IMR-90 (cell line): ENCODE data around the gene MTCL1. TPM values are rescaled to one million over a fixed set of nuclear protein-coding genes. Genes with fewer than 3 reads are reported as not detected.

Experiments used
- ATAC-seq: fragments of 200-7000 bp; cut with Tn5 transposase; 2 replicates; pipeline ENCODE4 v1.9.1; 2020; ENCODE audit warnings: low read depth, mild to moderate bottlenecking, moderate library complexity
- BruUV-seq: library from RNA; stranded (reverse); fragments of 400-500 nt; replicated peaks from 2 replicates; lab custom pipeline; 2021; lab: Mats Ljungman, UMichigan
- CTCF ChIA-PET: fragments of 300-600 bp; formaldehyde crosslinking; extraction: SDS; loops from one replicate; lab custom pipeline; 2021; ENCODE audit warnings: antibody characterized with exemption; lab: Yijun Ruan, JAX
- POLR2A ChIA-PET: fragments of 300-600 bp; sonication (Branson Sonifier 250); formaldehyde crosslinking; loops from one replicate; lab custom pipeline; 2022; ENCODE audit warnings: antibody characterized with exemption; ENCODE audit not compliant: unreplicated experiment; lab: Charles Lee
- DNase-seq: peaks from one replicate; pipeline ENCODE4 v3.0.0; 2013
- H2AFZ ChIP-seq: replicated peaks from 2 replicates; pipeline ENCODE3; 2013; ENCODE audit warnings: low read length, mild to moderate bottlenecking; ENCODE audit not compliant: poor library complexity
- H2AK5ac ChIP-seq: 2 replicates; pipeline ENCODE4 v1.6.1; 2013; ENCODE audit warnings: low read depth, low read length, inconsistent platforms
- H2AK9ac ChIP-seq: replicated peaks from 2 replicates; pipeline ENCODE3; 2013; ENCODE audit warnings: mild to moderate bottlenecking, low read depth, low read length, moderate library complexity; ENCODE audit not compliant: poor library complexity
- H2BK120ac ChIP-seq: 2 replicates; pipeline ENCODE4 v1.6.1; 2013; ENCODE audit warnings: low read depth, low read length, inconsistent platforms
- H2BK15ac ChIP-seq: 3 replicates; pipeline ENCODE4 v1.6.1; 2013; ENCODE audit warnings: low read depth, low read length, inconsistent platforms
- H2BK20ac ChIP-seq: 2 replicates; pipeline ENCODE4 v1.6.1; 2013; ENCODE audit warnings: low read depth, mild to moderate bottlenecking, inconsistent platforms, low read length, moderate library complexity
- H2BK5ac ChIP-seq: 2 replicates; pipeline ENCODE4 v1.6.1; 2013; ENCODE audit warnings: mild to moderate bottlenecking, low read depth, low read length, inconsistent platforms; ENCODE audit not compliant: poor library complexity, severe bottlenecking
- H3K14ac ChIP-seq: replicated peaks from 2 replicates; pipeline ENCODE4 v1.6.1; 2013; ENCODE audit warnings: low read depth, low read length, inconsistent platforms
- H3K18ac ChIP-seq: 2 replicates; pipeline ENCODE4 v1.6.1; 2013; ENCODE audit warnings: low read depth, low read length, control low read depth
- H3K23ac ChIP-seq: 2 replicates; pipeline ENCODE4 v1.6.1; 2013; ENCODE audit warnings: low read depth, low read length, inconsistent platforms
- H3K27ac ChIP-seq: 2 replicates; pipeline ENCODE4 v1.5.1; 2013; ENCODE audit warnings: mild to moderate bottlenecking, control low read depth, low read length; ENCODE audit not compliant: insufficient read depth
- H3K27me3 ChIP-seq: 2 replicates; pipeline ENCODE4 v1.6.1; 2013; ENCODE audit warnings: low read length; ENCODE audit not compliant: control insufficient read depth, insufficient read depth
- H3K36me3 ChIP-seq: 2 replicates; pipeline ENCODE4 v1.6.1; 2013; ENCODE audit warnings: low read length, mixed read lengths; ENCODE audit not compliant: control insufficient read depth, insufficient read depth
- H3K4ac ChIP-seq: 2 replicates; pipeline ENCODE4 v1.6.1; 2013; ENCODE audit warnings: low read depth, low read length, inconsistent platforms
- H3K4me1 ChIP-seq: 2 replicates; pipeline ENCODE4 v1.6.1; 2013; ENCODE audit warnings: low read length, mixed read lengths; ENCODE audit not compliant: control insufficient read depth, insufficient read depth
- H3K4me2 ChIP-seq: 2 replicates; pipeline ENCODE4 v1.6.1; 2013; ENCODE audit warnings: low read depth, mild to moderate bottlenecking, control low read depth, low read length, moderate library complexity
- H3K4me3 ChIP-seq: 2 replicates; pipeline ENCODE4 v1.5.1; 2013; ENCODE audit warnings: low read depth, mild to moderate bottlenecking, control low read depth, low read length, moderate library complexity; ENCODE audit not compliant: insufficient read depth
- H3K56ac ChIP-seq: 2 replicates; pipeline ENCODE4 v1.6.1; 2013; ENCODE audit warnings: low read length, inconsistent platforms; ENCODE audit not compliant: insufficient read depth; ENCODE audit errors: extremely low read depth
- H3K79me1 ChIP-seq, 2 experiments: 2 replicates each; pipeline ENCODE4 v1.6.1; 2013; ENCODE audit warnings: low read length in 2 of 2, inconsistent platforms in 1 of 2, low read depth in 1 of 2
- H3K9ac ChIP-seq: 2 replicates; pipeline ENCODE4 v1.6.1; 2013; ENCODE audit warnings: low read depth, low read length, control low read depth
- H3K9me1 ChIP-seq: 2 replicates; pipeline ENCODE4 v1.6.1; 2013; ENCODE audit warnings: low read length, inconsistent platforms; ENCODE audit not compliant: insufficient read depth
- H3K9me3 ChIP-seq: 2 replicates; pipeline ENCODE4 v1.6.1; 2013; ENCODE audit warnings: low read length; ENCODE audit not compliant: control insufficient read depth, insufficient read depth
- H4K20me1 ChIP-seq: 2 replicates; pipeline ENCODE4 v1.6.1; 2013; ENCODE audit warnings: low read length, inconsistent platforms; ENCODE audit not compliant: insufficient read depth
- H4K5ac ChIP-seq: 2 replicates; pipeline ENCODE4 v1.6.1; 2013; ENCODE audit warnings: mild to moderate bottlenecking, low read depth, low read length, control low read depth
- H4K8ac ChIP-seq, 2 experiments: 2 replicates each; pipeline ENCODE4 v1.6.1; 2013; ENCODE audit warnings: low read depth in 2 of 2, low read length in 2 of 2, control low read depth in 1 of 2, inconsistent platforms in 1 of 2
- H4K91ac ChIP-seq: 2 replicates; pipeline ENCODE4 v1.6.1; 2013; ENCODE audit warnings: low read depth, low read length, inconsistent platforms; ENCODE audit not compliant: insufficient read depth
- BHLHE40 ChIP-seq: fragments of 150-350 bp; IDR thresholded peaks from 2 replicates; pipeline ENCODE4 v1.6.1; 2016; ENCODE audit warnings: mild to moderate bottlenecking, low read depth, low read length
- FOS ChIP-seq: fragments of 150-350 bp; IDR thresholded peaks from 2 replicates; pipeline ENCODE4 v1.6.1; 2016; ENCODE audit warnings: low read depth, low read length
- MAZ ChIP-seq: IDR thresholded peaks from 2 replicates; pipeline ENCODE4 v1.6.1; 2012; ENCODE audit warnings: low read depth, mild to moderate bottlenecking, low read length, improper control_type of control experiment, moderate library complexity, borderline replicate concordance
- MXI1 ChIP-seq: IDR thresholded peaks from 2 replicates; pipeline ENCODE4 v1.6.1; 2012; ENCODE audit warnings: low read depth, mild to moderate bottlenecking, low read length, moderate library complexity, borderline replicate concordance
- POLR2A ChIP-seq: IDR thresholded peaks from 2 replicates; pipeline ENCODE4 v1.6.1; 2012; ENCODE audit warnings: mild to moderate bottlenecking, low read depth, low read length
- RFX5 ChIP-seq: IDR thresholded peaks from 2 replicates; pipeline ENCODE4 v1.8.0; 2012; ENCODE audit warnings: low read depth, mild to moderate bottlenecking, low read length, moderate library complexity
- WGBS, 2 experiments: methylation state at CpG; one replicate each; pipeline versions ENCODE4 v1.1.5 to v1.1.7; 2013; ENCODE audit warnings: missing lambda C conversion rate in 2 of 2; ENCODE audit not compliant: insufficient read length in 1 of 2; ENCODE audit errors: extremely low coverage in 2 of 2; 5-methylcytosine and 5-hydroxymethylcytosine counted together
- dilution Hi-C: fragments of 300-500 bp; cut with HindIII; formaldehyde crosslinking; loops from one replicate; pipeline ENCODE4 v1.14.3; 2018; ENCODE audit warnings: low sequenced_read_pairs; ENCODE audit not compliant: unreplicated experiment
- in situ Hi-C: fragments of 300-500 bp; cut with MboI; formaldehyde crosslinking; loops from 3 replicates; pipeline ENCODE4 v1.14.3; 2019; ENCODE audit warnings: low sequenced_read_pairs, inconsistent platforms, mixed read lengths
- intact Hi-C: fragments of 100-400 bp; cut with micrococcal nuclease; formaldehyde crosslinking; loops from 2 replicates; pipeline ENCODE4 v1.10.0; 2022
- polyA plus RNA-seq, 3 experiments: library from polyadenylated mRNA; depleted of rRNA; stranded (reverse); fragments of >200 nt; gene quantifications; 2 replicates each; pipeline ENCODE4 v1.2.3, GENCODE V29; 2012; ENCODE audit warnings: low replicate concordance in 1 of 3
- total RNA-seq: library from RNA; depleted of rRNA; stranded (reverse); fragments of >200 nt; gene quantifications from 2 replicates; pipeline ENCODE4 v1.2.3, GENCODE V29; 2012
- TF ChIP-seq, protein P1 (sequence below): fragments of 150-350 bp; IDR thresholded peaks from 2 replicates; pipeline ENCODE4 v1.6.1; 2016; ENCODE audit warnings: low read depth, mild to moderate bottlenecking, low read length, moderate library complexity, borderline replicate concordance

The MTCL1 gene
- total and polyA plus RNA-seq, 2 of the 4 experiments (the other 2 are of a cell fraction) = 29.0 to 45.3 TPM

DNA sequence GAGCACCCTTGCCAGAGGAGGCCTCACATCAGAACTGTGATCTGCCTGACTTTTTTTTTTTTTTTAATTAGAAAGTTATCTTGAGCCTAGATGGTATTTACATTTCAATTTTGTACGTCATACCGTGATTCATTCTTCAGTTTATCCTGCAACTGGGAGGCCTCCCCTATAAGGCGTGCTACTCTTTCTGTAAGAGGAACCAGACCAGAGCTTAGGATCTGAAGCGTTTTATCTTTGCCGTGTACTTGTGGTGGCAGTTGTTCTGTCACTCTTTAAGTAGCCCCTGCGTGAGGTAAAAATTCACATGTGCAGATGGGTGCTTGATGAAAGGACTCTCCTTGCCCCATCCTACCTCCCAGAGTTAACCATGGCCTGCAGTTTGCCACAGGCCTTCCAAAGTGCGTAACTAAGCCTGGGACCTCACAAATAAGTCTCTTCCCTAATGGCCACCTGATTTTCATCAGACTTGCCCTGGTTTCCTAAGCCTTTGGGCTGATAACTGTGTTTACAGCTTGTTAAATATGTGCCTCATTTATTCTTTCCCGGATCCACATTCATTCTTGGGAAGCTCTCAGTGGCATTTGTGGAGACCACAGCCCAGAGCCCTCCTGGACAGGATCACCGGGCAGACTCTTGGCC lies 96.0 kb downstream of the MTCL1 start:
- TSS peak; percentile 22 for BruUV-seq
- H3K27ac ChIP-seq = peak overlapping the region; percentile 95
- H3K4me3 ChIP-seq = no peak overlapping the region
- H2AFZ ChIP-seq = no peak overlapping the region
- H3K56ac ChIP-seq = peak overlapping the region; percentile 98
- H2BK15ac ChIP-seq = peak overlapping the region; percentile 99
- H3K27me3 ChIP-seq = no peaks in the 10 kb centered on the region
- no peak for TF ChIP-seq RFX5
- TF ChIP-seq, protein P1, sequence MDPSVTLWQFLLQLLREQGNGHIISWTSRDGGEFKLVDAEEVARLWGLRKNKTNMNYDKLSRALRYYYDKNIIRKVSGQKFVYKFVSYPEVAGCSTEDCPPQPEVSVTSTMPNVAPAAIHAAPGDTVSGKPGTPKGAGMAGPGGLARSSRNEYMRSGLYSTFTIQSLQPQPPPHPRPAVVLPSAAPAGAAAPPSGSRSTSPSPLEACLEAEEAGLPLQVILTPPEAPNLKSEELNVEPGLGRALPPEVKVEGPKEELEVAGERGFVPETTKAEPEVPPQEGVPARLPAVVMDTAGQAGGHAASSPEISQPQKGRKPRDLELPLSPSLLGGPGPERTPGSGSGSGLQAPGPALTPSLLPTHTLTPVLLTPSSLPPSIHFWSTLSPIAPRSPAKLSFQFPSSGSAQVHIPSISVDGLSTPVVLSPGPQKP = no peak
- peak; percentile 69; the same call in 1 of the 2 replicates for TF ChIP-seq POLR2A
- TF ChIP-seq MXI1 = no peak
- TF ChIP-seq BHLHE40 = peak; percentile 39; the same call in 1 of the 2 replicates
- TF ChIP-seq FOS = peak; percentile 88
- no peak for TF ChIP-seq MAZ
- H3K9me1 ChIP-seq = peaks cover 37% of the 10 kb centered on the region
- no CpG with 5 or more reads among the region's 9 CpGs for WGBS, 2 experiments
- peak overlapping the region; percentile 96 for H4K5ac ChIP-seq
- in situ Hi-C loops = no loop called here
- peak overlapping the region; percentile 74 for H3K4me2 ChIP-seq
- peak overlapping the region; percentile 97 for H4K91ac ChIP-seq
- peak overlapping the region; percentile 97 for H2AK5ac ChIP-seq
- peak overlapping the region; percentile 99 for H2BK120ac ChIP-seq
- no peaks in the 10 kb centered on the region for H3K9me3 ChIP-seq
- H3K18ac ChIP-seq = peak overlapping the region; percentile 97
- H3K4me1 ChIP-seq = peaks cover 34% of the 10 kb centered on the region
- H3K4ac ChIP-seq = peak overlapping the region; percentile 100
- CTCF ChIA-PET = interaction anchor here (0.7 to 0.9 kb wide), 3 partner anchors 30 to 1509 kb away, joined by 3 to 4 read pairs (median 3); no protein-coding TSS in a partner anchor
- intact Hi-C loops = loop anchor here (1.0 to 10.0 kb wide), 6 partner anchors 55 to 335 kb away; partner anchors contain the start of gene ANKRD12
- peaks cover 31% of the 10 kb centered on the region for H3K36me3 ChIP-seq
- H2BK5ac ChIP-seq = peak overlapping the region; percentile 98
- H3K9ac ChIP-seq = peak overlapping the region; percentile 70
- dilution Hi-C loops = no loop called here
- POLR2A ChIA-PET = interaction anchor here (0.6 to 1.9 kb wide), 7 partner anchors 10 to 142 kb away, joined by 3 to 7 read pairs (median 4); no protein-coding TSS in a partner anchor
- H4K8ac ChIP-seq = peak overlapping the region; percentile 96 to 99
- peak overlapping the region; percentile 96 for H2AK9ac ChIP-seq
- ATAC-seq = peak; percentile 75
- no peaks in the 10 kb centered on the region for H4K20me1 ChIP-seq
- peak overlapping the region; percentile 93 for H3K14ac ChIP-seq
- H3K23ac ChIP-seq = peak overlapping the region; percentile 95
- peak; percentile 98 for DNase-seq
- H3K79me1 ChIP-seq = peaks cover 40 to 63% of the 10 kb centered on the region in 2 experiments
- H2BK20ac ChIP-seq = peak overlapping the region; percentile 94
